Nucleus accumbens (tissue), 56 donors: ENCODE data around the gene SELENOO.

Experiments
- DNase-seq, 56 donors: peaks; one replicate each; lab custom pipeline; 2025; lab: John Stamatoyannopoulos, UW

The SELENOO gene

DNA sequence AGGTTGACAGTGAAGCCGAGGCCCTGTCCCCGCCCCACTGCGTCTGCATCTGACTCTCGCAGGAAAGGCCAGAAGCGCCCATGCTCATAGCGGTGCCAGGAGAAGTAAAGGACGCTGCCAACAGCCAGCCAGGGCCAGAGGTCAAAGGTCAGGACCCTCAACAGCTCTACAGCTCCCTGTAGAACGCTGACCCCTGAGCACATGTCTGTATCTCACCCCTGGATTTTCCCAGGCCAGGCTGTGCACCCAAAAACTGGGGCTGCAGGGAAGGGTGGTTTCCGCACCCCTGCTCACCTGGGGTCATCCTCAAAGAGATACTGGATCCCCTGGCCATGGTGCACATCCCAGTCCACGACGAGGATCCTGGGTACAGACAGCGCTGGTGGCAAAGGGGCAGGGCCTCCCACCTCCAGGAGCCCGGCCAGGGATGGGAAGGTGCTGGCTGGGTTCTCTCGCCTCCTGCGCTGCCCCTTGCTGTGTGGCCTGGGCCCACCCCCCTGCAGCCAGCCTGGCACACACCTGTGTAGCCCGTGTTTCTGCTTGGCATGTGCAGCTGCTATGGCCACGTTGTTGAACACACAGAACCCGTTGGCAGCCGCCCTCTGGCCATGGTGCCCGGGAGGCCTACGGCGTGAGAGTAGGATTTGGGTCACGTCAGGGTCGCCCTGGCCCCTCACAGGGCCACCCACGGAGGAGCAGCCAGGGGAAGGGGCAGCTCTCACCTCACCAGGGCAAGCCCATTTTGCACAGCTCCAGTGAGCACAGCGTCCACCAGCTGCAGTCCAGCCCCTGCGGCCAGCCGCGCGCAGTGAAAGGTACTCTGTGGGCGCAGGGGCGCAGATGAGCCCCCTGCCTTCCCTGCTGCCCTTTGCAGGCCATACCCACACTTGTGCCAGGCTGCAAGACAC is 48.8 kb downstream of the SELENOO start:
- no peak for DNase-seq

DNA sequence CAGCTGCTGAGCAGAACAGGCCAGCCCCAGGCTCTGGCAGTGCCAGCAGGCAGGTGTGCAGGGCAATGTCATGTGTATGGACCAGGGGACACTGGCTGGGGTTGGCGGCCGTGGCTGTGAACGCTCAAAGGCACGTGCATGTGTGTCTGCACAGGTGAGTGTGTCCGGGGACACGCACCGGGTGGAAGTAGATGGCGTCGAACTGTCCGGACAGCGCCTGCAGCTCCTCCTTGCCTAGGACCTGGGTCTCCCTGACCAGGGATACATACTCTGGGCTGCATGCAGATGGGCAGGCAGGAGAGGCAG is 49.4 kb downstream of the SELENOO start:
- DNase-seq, result no peak

- DNase-seq, result peak in 9 of 56 donors; percentile 24 to 58 (median 42)
Measured at GRCh38 chr22:50250555-50251476, 50.0 kb downstream of the SELENOO start, which contains the start of gene HDAC10. Gene HDAC10, minus strand, starts transcription at chr22:50251265. Its CDS starts 233 bp downstream, at chr22:50251032.

DNA sequence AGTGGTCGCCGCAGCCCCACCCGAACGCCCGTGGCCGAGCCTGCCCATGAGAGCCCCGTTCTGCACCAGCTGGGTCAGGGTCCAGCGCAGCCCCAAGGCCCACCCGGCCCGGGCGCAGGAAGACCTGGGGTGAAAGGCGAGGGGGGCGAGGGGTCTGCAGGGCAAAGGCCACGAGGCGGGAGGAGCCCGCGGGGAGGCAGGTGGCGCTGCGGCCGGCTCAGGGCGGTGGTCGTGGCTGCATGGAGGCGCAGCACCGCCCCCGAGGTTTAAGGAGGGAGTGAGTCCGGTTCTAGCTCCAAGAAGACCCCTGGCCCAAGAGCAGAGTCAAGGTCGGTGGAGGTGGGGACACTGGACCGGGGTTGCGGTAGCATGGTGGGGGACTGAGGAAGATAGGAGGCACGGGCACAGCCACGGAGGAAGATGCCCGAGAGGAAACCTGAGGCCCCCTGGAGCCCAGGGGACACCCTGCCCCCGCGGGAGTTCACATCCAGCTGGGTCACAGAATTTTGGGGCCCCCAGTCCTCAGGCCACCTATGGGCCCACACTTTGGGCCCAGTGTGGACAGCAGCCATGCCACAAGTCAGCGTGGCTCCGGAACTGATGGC is 50.8 kb downstream of the SELENOO start:
- peak in 1 of 56 donors; percentile 49 for DNase-seq

DNA sequence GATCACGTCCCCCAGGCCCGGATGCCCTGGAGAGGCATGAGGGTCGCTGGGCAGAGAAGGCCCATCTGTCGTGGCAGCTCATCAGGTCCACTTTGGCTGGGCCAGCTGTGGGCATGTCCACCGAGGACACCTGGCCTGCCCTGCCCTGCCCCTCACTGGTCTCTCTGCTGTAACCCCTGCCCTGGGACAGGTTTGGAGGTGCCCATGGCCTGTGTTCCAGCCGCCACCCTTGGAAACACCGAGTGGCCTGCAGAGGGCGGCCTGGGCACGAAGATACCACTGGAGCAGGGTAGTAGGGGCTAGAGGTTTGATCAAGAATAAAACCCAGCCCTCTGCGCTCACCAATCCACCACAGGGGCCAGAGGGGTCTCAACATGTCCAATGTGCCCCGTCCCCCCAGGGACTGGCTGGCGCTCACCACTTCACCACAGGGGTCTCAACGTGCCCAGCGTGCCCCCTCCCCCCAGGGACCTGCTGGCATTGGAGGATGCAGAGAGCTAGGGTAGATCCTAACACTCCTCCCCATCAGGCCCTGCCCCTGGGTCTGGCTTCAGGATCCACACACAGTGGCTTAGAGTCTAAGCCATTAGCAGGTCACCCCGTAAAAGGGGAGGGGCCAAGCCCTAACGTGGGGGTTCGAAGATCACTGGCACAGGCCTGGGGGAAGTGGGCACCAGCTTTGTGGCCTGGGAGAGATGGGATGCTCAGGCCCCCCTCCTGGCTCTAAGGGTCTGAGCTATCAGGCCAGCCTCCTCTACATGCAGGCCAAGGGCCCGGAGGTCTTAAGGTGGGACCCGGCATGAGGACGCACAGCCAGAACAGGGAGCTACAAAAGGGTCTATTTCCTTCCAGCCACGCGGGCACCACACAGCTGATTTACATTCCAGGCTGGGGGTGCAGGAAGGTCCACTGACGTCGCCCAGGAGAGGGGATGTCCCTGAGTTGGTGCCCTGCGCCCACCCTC is 51.6 kb downstream of the SELENOO start:
- DNase-seq, result peak in 16 of 56 donors; percentile 5 to 70 (median 38)

DNA sequence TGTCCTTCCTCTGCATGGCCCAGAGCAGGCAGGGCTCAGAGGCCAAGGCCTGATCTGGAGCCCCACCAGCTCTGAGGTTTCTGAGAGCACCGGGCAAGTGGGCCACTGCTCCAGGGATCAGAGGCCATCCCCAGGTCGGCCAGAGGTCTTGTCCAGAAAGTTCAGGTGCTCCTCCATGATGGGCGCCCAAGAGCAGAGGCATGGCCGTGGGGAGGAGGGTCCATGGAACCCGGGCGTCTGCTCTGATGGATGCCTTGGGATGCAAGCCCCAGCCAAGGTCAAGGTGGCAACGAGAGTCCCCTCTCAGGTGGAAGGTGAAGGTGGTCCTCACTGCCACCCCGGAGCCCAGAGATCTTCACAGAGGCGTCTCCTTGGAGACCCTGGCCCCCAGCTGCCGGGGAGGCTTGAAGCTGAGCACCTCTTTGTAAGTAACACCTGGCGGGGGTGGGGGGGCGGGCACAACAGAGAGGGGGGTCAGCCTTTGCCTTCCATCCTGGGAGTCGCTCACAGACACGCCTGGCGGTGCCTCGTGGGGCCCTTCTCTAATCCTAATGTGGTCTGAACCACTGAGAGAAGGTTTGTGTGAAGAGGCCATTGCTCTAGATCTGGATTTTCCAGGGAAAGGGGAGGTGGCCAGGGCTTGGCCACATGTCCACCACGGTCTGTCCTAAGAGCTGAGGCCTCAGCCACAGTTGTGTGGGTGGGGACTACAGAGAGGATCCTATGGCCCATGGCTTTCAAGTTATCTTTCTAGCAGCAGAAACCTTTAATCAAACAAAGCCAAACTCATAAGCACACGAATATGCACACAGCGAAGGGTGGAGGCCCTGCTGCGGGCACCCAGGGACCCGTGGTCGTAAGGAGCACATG is 52.5 kb downstream of the SELENOO start:
- no peak for DNase-seq

DNA sequence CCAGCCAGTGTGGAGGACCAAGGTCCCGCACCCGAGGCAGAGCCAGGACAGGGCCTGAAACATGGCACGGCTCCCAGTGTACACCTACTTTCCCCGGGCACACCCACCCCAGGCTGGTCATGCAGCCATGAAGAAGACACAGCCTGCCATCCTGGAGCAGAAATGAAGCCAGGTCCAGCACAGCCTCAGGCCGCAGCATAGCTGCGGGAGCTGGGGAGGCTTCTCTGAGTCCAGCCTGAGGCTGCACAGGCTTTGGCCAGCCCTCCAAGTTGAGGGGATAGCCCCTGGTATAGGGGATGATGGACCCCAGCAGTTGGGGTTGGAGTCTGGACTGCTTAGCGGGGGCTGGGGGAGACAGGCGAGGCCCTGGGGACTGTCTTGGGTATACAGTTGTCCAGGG is 53.1 kb downstream of the SELENOO start:
- DNase-seq, result no peak

DNA sequence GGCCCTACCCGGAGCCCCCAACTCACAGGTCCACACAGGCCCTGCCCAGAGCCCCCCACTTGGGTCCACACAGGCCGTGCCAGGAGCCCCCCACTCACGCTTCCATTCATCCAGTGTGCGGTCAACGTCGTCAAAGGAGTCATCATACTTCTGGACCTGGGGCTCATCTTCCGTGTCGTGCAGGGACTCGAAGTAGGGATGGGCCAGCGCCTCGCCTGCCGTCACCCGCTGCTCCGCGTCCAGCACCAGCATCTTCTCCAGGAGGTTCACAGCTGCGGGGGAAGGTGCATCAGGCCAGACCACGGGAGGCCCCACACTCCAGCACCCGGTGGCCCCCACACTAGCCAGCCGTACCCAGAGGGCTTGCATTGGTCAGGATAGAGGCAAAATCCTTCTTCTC is 54.3 kb downstream of the SELENOO start:
- DNase-seq, result no peak

GRCh38 chr22:50255607-50256006 is 54.8 kb downstream of the SELENOO start:
- no peak for DNase-seq

DNA sequence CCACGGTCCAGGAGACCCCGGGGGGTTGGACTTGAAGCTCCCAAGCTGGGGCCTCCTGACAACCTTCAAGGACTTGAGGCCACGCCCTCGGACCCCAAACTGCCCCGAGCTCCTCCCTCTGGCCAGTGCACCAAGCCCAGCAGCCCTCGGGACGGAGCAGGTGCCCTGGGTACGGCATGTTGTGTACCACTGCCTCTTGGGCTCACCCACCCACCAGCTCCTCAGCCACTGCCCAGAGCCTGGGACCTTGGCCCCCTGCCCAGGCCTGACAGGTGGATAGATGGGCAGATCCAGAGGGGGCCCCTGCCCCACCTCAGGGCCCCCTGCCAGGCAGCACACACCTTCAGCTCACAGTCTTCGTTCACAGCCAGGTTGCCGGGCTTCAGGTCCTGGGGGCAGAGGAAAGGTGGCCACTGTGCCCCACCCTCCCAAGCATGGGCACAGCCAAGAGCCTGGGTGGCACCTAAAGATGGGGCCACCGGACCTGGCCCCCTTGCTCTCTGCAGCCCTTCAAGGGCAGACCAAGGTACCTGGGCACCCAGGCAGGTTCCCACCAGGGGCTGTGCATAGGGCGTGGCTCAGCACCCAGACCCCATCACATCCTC is 55.5 kb downstream of the SELENOO start:
- DNase-seq, result no peak

DNA sequence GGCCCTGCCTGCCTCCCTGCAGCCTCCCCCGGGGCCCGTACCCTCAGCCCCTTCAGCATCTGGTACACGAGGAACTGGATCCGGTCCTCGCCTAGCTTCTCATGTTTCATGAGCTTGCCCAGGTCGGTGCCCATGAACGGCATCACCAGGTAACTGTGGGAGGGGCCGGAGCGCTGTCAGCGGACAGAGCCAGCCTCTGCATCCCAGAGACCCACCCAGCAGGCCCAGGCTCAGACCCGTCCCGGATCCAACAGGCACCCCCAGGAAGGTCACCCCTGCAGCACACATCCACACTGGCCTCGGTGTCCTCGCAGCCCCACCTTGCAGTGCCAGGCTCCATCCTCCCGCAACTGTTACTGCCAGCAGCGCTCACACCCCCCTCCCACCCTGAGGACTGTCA is 56.2 kb downstream of the SELENOO start:
- DNase-seq, result no peak

DNA sequence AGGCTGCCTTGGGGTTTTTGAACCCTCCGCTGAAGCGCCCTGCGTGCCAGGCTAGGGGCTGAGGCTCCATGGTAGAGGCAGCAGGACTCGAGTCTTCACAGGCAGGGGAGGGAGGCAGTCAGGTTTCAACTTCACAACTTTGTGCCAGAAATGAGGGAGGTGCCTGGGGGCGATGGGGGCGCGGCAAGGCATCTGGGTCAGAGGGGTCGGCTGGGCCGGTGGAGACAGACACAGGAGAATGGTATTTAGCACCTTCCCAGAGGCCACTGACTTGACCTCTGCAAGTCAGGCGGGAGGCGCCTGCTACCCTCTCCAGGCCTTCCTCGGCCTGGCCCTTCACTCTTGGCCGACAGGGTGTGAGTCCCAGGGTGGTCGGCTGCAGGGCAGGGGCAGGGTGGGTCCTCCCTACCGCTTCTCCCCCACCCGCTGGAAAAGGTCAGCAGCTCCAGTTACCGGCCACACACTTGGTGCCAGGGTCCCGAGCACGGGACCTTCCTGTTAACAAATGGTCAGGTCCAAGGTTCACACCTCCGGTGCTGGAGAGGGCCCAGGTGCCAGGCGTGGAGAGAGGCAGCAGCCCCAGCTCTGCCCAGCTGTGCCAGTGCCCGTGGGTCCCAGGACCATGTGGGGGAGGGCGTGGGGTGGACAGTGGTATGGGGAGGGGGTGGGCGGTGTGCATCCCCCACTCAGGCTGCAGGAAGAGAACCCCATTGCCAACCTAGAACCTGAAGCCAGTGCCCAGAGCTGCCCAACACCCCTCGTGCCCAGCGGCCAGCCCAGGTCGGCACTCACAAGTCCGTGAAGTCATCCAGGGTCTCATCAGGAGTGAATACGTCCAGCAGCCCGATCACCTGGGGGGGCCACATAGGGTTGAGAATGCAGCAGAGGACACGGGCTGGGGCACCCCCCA is 56.9 kb downstream of the SELENOO start:
- DNase-seq, result no peak

DNA sequence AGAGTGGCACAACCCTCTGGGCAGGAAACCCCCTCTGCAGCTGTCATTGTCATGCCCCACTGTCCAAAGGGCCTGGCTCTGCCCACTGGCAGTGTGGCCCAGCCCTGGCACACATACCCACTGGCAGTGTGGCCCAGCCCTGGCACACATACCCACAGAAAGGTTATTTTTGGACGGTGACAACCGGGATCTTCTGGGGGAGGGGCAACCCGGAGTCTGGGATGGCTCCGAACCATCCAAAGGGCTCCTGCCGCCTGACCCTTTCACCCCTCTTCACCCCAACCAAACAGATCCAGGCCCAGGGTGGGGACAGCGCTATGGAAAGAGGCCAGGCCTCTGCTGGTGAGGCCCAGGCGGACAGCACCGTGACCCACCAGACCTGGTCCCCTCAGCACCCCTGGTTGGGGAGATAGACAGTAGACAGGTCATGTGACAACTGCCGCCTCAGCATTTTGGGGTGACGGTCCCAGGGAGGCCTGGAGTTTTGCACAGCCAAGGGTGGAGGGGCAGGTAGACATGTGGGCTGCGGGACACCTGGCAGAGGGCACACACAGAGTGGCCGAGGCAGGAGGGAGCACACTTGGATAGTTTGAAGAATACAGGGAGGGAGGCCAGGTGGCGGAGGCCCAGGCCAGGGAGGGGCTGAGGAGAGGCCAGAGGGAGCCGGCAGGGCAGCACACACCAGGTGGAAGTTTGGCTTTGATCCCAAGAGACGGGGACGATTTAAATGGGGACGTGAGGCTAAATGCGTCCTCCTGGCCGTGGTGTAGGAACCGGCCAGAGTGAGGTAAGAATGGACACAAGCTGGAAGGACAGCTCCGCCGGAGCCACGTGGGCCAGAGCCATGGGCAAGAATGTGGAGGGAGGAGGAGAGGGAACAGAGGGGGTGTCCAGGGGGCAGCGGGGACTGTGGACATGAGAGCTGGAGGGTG is 57.8 kb downstream of the SELENOO start:
- no peak for DNase-seq

GRCh38 chr22:50259302-50259701 is 58.5 kb downstream of the SELENOO start:
- peak in 1 of 56 donors; percentile 44 for DNase-seq

DNA sequence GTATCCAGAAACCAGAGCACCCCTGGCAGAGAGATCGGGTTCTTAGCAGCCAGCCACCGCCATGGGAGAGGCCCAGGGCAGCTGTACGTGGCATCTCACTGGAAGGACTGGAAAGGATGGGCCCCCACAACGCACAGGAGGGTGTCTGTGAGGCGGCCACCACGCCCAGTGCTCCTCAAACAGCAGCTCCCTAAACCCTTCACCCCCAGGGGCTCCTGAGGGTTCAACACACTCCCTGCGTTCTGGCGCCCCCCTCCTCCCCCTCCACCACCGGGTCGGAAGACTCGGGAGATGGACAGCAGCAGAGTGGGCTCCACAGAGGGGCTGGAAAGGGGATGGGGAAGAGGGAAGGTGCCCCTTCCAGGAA is 59.6 kb downstream of the SELENOO start:
- peak in 1 of 56 donors; percentile 8 for DNase-seq
